Measurements from ENCODE around the gene ITIH3. TPM values are rescaled to one million over a fixed set of nuclear protein-coding genes. Genes with fewer than 3 reads are reported as not detected.

ITIH3 gene
- total and polyA plus RNA-seq, 3 experiments from 2014 or later: not detected

DNA sequence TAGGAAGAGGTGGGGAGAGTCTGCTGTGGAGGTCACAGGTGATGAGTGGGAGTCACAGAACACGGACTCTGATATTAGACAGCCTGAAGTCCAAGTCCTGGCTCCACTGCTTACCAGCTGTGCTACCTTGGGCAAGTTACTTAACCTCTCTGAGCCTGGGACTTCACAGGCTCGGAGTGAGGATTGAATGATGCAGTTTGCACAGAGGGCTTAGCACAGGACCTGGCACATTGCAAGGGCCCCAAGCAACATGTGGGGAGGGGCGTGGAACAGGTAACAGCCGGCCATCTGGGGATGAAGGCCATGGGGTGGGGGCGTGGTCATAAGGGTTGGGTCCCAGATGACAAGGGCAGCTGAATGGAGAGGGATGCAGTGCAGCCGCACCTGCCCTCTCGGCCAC, 4.3 kb upstream of the ITIH3 start:
- no peaks in the 10 kb centered on the region for H3K4me1 Mint-ChIP-seq
- DNase-seq: no peak
- Histone ChIP-seq H3K36me3 (ENCODE audit: insufficient read depth, low read length) (no peaks in the 10 kb centered on the region), H3K4me1 (ENCODE audit: insufficient read depth, low read length) (no peaks in the 10 kb centered on the region), H3K9me3 (ENCODE audit: low read length) (no peaks in the 10 kb centered on the region), H3K27ac (ENCODE audit: low read depth, low read length) (no peak overlapping the region), H3K4me3 (ENCODE audit: low read length) (no peak overlapping the region), H3K27me3 (ENCODE audit: insufficient read depth, low read length, poor library complexity, severe bottlenecking) (no peaks in the 10 kb centered on the region)
- ChIA-PET CTCF (no interaction called here), POLR2A (no interaction called here)
- H3K27me3 Mint-ChIP-seq: peaks cover 0 to 5% of the 10 kb centered on the region in 2 donors
- peak overlapping the region in 1 of 7 donors; percentile 21 for H3K4me3 Mint-ChIP-seq
- peaks cover 0 to 2% (median 0%) of the 10 kb centered on the region in 5 donors for H3K9me3 Mint-ChIP-seq
- H3K36me3 Mint-ChIP-seq: no peaks in the 10 kb centered on the region
- H3K27ac Mint-ChIP-seq: peak overlapping the region in 1 of 8 donors; percentile 27

DNA sequence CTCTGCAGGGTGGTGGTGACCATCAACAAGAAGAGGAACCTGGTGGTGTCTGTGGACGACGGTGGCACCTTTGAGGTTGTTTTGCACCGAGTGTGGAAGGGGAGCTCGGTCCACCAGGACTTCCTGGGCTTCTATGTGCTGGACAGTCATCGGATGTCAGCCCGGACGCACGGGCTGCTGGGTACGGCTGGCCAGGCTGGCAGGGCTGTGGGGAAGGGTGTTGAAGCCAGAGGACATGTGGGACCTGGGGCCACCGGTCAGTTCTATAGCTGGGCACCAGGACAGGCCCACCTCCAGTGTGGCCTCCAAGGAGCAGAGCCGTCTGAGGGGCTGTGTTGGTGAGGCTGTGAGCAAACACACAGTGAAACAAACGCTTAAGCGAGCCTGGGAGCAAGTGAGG, 3.9 kb upstream of the ITIH3 start:
- H3K9me3 Mint-ChIP-seq: peaks cover 0 to 2% (median 0%) of the 10 kb centered on the region in 5 donors
- H3K27ac Mint-ChIP-seq: peak overlapping the region in 1 of 8 donors; percentile 27
- no peak overlapping the region for H3K4me3 Mint-ChIP-seq
- POLR2A ChIA-PET: no interaction called here
- H3K27ac ChIP-seq (ENCODE audit: low read depth, low read length): no peak overlapping the region
- H3K9me3 ChIP-seq (ENCODE audit: low read length): no peaks in the 10 kb centered on the region
- no peak overlapping the region for H3K4me3 ChIP-seq (ENCODE audit: low read length)
- CTCF ChIA-PET: no interaction called here
- no peaks in the 10 kb centered on the region for H3K4me1 Mint-ChIP-seq
- no peaks in the 10 kb centered on the region for H3K36me3 ChIP-seq (ENCODE audit: insufficient read depth, low read length)
- peaks cover 0 to 5% of the 10 kb centered on the region in 2 donors for H3K27me3 Mint-ChIP-seq
- no peak for DNase-seq
- H3K36me3 Mint-ChIP-seq: no peaks in the 10 kb centered on the region
- no peaks in the 10 kb centered on the region for H3K4me1 ChIP-seq (ENCODE audit: insufficient read depth, low read length)
- no peaks in the 10 kb centered on the region for H3K27me3 ChIP-seq (ENCODE audit: insufficient read depth, low read length, poor library complexity, severe bottlenecking)

DNA sequence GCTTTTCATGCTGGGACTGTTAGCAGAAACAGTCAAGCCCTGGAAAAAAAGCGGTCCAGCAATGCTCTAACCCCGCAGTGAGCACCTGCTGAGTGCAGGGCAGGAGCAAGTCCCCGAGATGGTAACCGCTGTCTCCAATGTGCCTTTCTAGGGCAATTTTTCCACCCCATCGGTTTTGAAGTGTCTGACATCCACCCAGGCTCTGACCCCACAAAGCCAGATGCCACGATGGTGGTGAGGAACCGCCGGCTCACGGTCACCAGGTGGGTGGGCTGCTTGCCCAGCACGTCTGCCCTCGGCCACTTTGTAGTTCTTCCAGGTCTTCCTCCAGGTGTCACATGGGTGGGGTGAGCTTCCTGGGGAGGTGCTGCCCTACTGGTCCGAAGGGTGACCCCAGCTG, 3.2 kb upstream of the ITIH3 start:
- H3K27ac Mint-ChIP-seq: no peak overlapping the region
- POLR2A ChIA-PET: no interaction called here
- DNase-seq: no peak
- peaks cover 0 to 5% of the 10 kb centered on the region in 2 donors for H3K27me3 Mint-ChIP-seq
- Histone ChIP-seq H3K36me3 (ENCODE audit: insufficient read depth, low read length) (no peaks in the 10 kb centered on the region), H3K4me1 (ENCODE audit: insufficient read depth, low read length) (no peaks in the 10 kb centered on the region), H3K4me3 (ENCODE audit: low read length) (no peak overlapping the region), H3K27ac (ENCODE audit: low read depth, low read length) (no peak overlapping the region), H3K27me3 (ENCODE audit: insufficient read depth, low read length, poor library complexity, severe bottlenecking) (no peaks in the 10 kb centered on the region), H3K9me3 (ENCODE audit: low read length) (no peaks in the 10 kb centered on the region)
- no peaks in the 10 kb centered on the region for H3K4me1 Mint-ChIP-seq
- no peaks in the 10 kb centered on the region for H3K36me3 Mint-ChIP-seq
- H3K4me3 Mint-ChIP-seq: no peak overlapping the region
- CTCF ChIA-PET: no interaction called here
- peaks cover 0 to 2% (median 0%) of the 10 kb centered on the region in 5 donors for H3K9me3 Mint-ChIP-seq

DNA sequence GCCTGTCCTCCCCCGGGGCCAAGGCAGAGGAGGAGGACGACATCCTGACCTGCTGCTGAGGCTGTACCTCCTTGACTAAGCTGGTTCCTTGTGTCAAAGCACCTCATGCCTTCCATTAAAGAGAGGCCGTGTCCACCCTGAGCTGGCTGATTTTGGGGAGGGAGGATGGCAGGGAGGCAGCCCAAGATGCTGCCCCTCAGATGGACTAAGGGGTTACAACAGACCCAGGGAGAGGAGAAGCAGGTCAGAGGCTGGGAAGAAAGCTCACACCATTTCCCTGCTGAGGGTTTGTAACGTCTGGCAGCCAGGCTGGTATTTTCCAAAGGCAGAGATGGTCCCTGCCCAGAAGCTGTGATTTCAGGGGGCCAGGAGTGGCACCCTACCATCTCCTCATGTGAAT, 2.7 kb upstream of the ITIH3 start:
- no peaks in the 10 kb centered on the region for H3K36me3 Mint-ChIP-seq
- H3K27ac ChIP-seq (ENCODE audit: low read depth, low read length): no peak overlapping the region
- H3K27me3 Mint-ChIP-seq: peaks cover 0 to 5% of the 10 kb centered on the region in 2 donors
- peak overlapping the region in 1 of 8 donors; percentile 5 for H3K27ac Mint-ChIP-seq
- no peaks in the 10 kb centered on the region for H3K4me1 ChIP-seq (ENCODE audit: insufficient read depth, low read length)
- no peaks in the 10 kb centered on the region for H3K9me3 ChIP-seq (ENCODE audit: low read length)
- no peak overlapping the region for H3K4me3 ChIP-seq (ENCODE audit: low read length)
- no peak overlapping the region for H3K4me3 Mint-ChIP-seq
- DNase-seq: no peak
- H3K36me3 ChIP-seq (ENCODE audit: insufficient read depth, low read length): no peaks in the 10 kb centered on the region
- H3K9me3 Mint-ChIP-seq: peaks cover 0 to 2% (median 0%) of the 10 kb centered on the region in 5 donors
- CTCF ChIA-PET: no interaction called here
- no peaks in the 10 kb centered on the region for H3K4me1 Mint-ChIP-seq
- POLR2A ChIA-PET: no interaction called here
- no peaks in the 10 kb centered on the region for H3K27me3 ChIP-seq (ENCODE audit: insufficient read depth, low read length, poor library complexity, severe bottlenecking)

DNA sequence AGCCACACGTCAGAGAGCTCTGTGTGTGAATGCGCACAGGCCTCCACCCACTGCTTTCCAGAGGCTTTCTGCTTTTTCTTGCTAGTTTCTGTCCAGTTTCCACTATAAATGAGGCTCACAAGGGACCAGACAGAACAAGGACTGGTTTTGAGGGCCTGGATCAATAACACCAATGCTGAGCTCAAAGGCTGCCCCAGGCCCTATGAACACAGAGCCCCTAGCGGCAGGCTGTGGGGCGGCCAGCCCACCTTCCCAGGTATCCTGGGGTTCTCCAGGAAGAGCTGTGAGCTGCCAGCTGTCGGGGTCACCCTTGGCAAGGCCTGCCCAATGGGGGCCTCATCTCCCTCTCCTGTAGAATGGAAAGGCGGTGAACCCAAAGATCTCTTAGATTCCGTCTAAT, 2.2 kb upstream of the ITIH3 start:
- Histone ChIP-seq H3K27me3 (ENCODE audit: insufficient read depth, low read length, poor library complexity, severe bottlenecking) (no peaks in the 10 kb centered on the region), H3K4me1 (ENCODE audit: insufficient read depth, low read length) (no peaks in the 10 kb centered on the region), H3K4me3 (ENCODE audit: low read length) (no peak overlapping the region), H3K36me3 (ENCODE audit: insufficient read depth, low read length) (no peaks in the 10 kb centered on the region), H3K27ac (ENCODE audit: low read depth, low read length) (no peak overlapping the region), H3K9me3 (ENCODE audit: low read length) (no peaks in the 10 kb centered on the region)
- Mint-ChIP-seq H3K4me1 (no peaks in the 10 kb centered on the region), H3K9me3 (peaks cover 0 to 2% (median 0%) of the 10 kb centered on the region in 5 donors), H3K4me3 (peak overlapping the region in 1 of 7 donors; percentile 13), H3K36me3 (no peaks in the 10 kb centered on the region), H3K27ac (peak overlapping the region in 1 of 8 donors; percentile 5), H3K27me3 (peaks cover 0 to 5% of the 10 kb centered on the region in 2 donors)
- no peak for DNase-seq
- ChIA-PET POLR2A (no interaction called here), CTCF (no interaction called here)

DNA sequence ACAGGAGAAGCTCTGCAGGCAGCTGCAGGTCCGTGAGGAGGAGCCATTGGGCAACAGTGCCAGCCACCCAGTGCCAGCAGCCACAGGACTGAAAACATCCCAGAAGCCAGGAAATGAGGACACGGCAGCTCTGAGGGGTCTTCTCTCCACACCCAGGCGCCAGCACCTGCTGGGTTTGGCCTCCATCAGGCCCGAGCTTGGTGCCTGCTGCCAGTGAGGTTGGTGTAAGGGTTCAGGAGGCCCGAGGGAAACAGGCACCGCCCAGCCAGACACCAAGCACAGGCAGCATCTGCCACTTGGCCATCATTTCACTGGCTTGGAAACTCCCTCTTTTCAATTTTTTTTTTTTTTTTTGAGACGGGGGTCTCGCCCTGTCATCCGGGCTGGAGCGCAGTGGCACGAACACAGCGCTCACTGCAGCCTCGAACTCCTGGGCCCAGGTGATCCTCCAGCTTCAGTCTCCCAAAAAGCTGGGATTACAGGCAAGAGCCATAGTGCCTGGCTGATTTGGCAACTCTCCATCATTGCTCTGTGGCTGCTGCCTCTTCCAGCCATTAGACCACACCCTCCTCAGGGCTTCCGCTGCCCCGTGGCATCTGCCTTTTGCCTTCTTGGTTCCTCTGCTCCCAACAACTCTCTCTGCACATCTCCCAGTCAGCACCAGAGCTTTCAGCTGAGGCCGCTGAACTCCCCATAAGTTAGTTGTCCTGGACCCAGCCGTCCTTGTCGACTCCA, 1.5 kb upstream of the ITIH3 start:
- Histone ChIP-seq H3K36me3 (ENCODE audit: insufficient read depth, low read length) (no peaks in the 10 kb centered on the region), H3K27me3 (ENCODE audit: insufficient read depth, low read length, poor library complexity, severe bottlenecking) (no peaks in the 10 kb centered on the region), H3K9me3 (ENCODE audit: low read length) (no peaks in the 10 kb centered on the region), H3K27ac (ENCODE audit: low read depth, low read length) (no peak overlapping the region), H3K4me3 (ENCODE audit: low read length) (no peak overlapping the region), H3K4me1 (ENCODE audit: insufficient read depth, low read length) (no peaks in the 10 kb centered on the region)
- Mint-ChIP-seq H3K4me3 (no peak overlapping the region), H3K9me3 (peaks cover 0 to 2% (median 0%) of the 10 kb centered on the region in 5 donors), H3K4me1 (no peaks in the 10 kb centered on the region), H3K27ac (no peak overlapping the region), H3K36me3 (no peaks in the 10 kb centered on the region), H3K27me3 (no peaks in the 10 kb centered on the region)
- ChIA-PET CTCF (no interaction called here), POLR2A (no interaction called here)
- DNase-seq: no peak

DNA sequence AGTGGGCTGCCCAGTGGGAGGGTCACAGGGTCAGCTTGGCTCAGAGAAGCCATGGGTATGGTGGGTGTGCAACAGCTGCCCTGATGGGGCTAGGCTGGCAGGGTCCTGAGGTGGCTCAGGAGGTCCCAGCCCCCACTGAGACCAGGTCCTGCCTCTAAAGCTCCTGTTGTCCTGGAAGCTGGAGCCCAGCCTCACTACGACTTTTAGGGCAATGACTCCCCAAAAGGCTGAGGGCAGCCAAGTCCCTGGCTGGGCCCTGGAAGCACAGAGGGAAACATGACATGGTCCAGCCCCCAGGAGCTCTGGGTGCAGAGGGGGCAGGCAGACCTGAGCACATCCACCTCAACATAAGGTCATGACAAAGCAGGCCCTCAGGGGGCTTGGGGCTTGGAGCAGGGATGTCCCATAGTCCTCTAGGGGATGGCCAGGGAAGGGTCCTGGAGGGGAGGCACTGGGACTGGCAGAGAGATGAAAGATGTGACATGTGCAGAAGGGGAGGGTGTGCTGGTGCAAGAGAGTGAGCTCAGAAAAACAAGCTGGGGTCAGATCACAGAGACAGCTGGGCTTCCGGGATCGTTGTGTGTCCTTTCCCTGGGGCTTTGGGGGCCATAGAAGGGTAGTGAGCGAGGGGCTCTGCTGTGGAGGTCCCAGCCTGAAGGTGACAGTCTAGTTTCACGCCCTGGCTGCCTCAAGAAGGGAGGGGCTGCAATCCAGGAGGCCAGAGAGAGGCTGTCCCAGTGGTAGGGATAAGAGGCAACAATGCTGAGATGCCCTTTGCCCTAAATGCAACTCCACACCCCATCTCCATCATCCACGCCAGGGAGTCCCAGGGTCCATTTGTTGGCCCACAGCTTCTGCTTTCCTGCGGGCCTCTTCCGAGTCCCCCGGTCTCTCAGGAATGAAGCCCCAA, 639 bp upstream of the ITIH3 start:
- no peak overlapping the region for H3K27ac ChIP-seq (ENCODE audit: low read depth, low read length)
- Mint-ChIP-seq H3K4me3 (no peak overlapping the region), H3K36me3 (no peaks in the 10 kb centered on the region), H3K4me1 (no peaks in the 10 kb centered on the region), H3K27me3 (no peaks in the 10 kb centered on the region), H3K9me3 (peaks cover 0 to 2% (median 0%) of the 10 kb centered on the region in 5 donors), H3K27ac (no peak overlapping the region)
- POLR2A ChIA-PET: no interaction called here
- DNase-seq: no peak
- CTCF ChIA-PET: no interaction called here
- no peaks in the 10 kb centered on the region for H3K27me3 ChIP-seq (ENCODE audit: insufficient read depth, low read length, poor library complexity, severe bottlenecking)
- H3K4me1 ChIP-seq (ENCODE audit: insufficient read depth, low read length): no peaks in the 10 kb centered on the region
- H3K9me3 ChIP-seq (ENCODE audit: low read length): no peaks in the 10 kb centered on the region
- no peaks in the 10 kb centered on the region for H3K36me3 ChIP-seq (ENCODE audit: insufficient read depth, low read length)
- no peak overlapping the region for H3K4me3 ChIP-seq (ENCODE audit: low read length)

DNA sequence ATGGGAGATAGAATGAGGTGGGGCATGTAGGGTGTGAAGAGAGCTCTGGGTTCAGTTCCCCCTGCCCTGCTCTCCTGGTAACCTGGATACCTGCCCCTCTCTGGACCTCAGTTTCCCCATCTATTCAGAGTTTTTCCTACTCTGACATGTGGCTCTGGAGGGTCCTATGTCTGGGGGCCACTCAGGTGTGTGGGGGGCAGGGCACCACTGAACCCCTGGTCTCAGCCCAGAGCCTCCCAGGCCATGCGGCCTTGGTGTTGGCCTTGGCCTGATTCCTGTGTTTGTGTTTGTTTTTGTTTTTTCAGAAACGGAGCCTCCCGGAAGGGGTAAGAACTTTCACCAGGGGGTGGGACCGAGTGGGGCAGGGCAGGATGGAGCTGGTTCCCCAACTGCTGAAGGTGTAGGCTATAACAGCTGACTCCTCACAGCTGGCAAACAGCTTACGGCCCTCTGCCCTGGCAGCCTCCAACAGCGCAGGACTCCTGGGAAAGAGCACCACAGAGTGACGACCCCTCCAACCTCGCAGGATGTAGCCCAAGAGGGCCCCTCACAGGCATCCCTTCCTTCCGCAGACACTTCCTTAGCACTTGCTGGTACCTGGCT, 803 bp downstream of the ITIH3 start:
- H3K27ac ChIP-seq (ENCODE audit: low read depth, low read length): no peak overlapping the region
- CTCF ChIA-PET: no interaction called here
- Mint-ChIP-seq H3K9me3 (peaks cover 0 to 2% (median 0%) of the 10 kb centered on the region in 5 donors), H3K4me1 (no peaks in the 10 kb centered on the region), H3K27ac (peak overlapping the region in 1 of 8 donors; percentile 75), H3K4me3 (no peak overlapping the region), H3K27me3 (peaks cover 0 to 2% of the 10 kb centered on the region in 2 donors), H3K36me3 (no peaks in the 10 kb centered on the region)
- POLR2A ChIA-PET: no interaction called here
- H3K4me1 ChIP-seq (ENCODE audit: insufficient read depth, low read length): no peaks in the 10 kb centered on the region
- DNase-seq: no peak
- H3K4me3 ChIP-seq (ENCODE audit: low read length): no peak overlapping the region
- H3K9me3 ChIP-seq (ENCODE audit: low read length): no peaks in the 10 kb centered on the region
- no peaks in the 10 kb centered on the region for H3K36me3 ChIP-seq (ENCODE audit: insufficient read depth, low read length)
- H3K27me3 ChIP-seq (ENCODE audit: insufficient read depth, low read length, poor library complexity, severe bottlenecking): no peaks in the 10 kb centered on the region

Data from CD8-positive, alpha-beta memory T cell (primary cell).